ENCODE data around the gene ELOVL4. TPM values are rescaled to one million over a fixed set of nuclear protein-coding genes. Genes with fewer than 3 reads are reported as not detected.

The ELOVL4 gene
- total and polyA plus RNA-seq, 2 of the 4 experiments (the other 2 are of a cell fraction): 2.2 to 2.3 TPM

DNA sequence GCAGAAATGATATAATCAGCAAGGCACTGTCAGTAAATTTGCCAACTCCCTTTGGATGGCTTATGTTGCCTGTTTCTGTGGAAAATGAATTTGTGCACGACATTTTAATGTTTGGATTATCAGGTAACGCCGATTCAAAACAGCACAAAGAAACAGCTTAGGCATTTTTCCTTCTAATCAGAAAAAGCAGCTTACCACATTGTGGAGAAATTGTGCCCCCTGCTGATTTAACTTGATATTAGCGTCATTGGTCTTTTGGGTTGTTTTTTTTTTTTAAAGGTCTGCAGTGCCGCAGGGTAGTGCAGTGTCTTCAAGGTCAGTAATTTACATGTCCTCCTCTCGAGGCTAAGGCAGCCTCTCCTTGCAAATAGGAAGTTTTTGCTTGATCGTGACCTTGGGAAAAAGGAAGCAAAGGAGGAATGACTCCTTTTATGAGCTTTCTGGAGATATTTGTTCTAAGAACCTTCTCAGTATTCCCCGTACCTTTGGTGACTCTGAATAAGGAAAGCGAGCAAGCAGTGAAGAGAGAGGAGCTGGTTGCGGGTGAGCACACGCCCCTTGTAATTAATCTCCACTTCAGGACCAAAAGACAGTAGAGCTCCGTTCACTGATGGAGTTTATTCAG lies 79.1 kb downstream of the ELOVL4 start:
- Histone ChIP-seq H3K79me1 (ENCODE audit: low read depth in 1 of 2, low read length in 2 of 2) (no peaks in the 10 kb centered on the region), H3K4me3 (ENCODE audit: insufficient read depth, low read depth, low read length) (no peak overlapping the region; the same call in 1 of the 2 replicates), H2AK9ac (replicated peaks; ENCODE audit: low read depth, low read length, poor library complexity) (no peak overlapping the region), H3K27me3 (ENCODE audit: control insufficient read depth, insufficient read depth, low read length) (peaks cover 2% of the 10 kb centered on the region; the same call in 1 of the 2 replicates), H3K4me1 (ENCODE audit: control insufficient read depth, insufficient read depth, low read length) (no peaks in the 10 kb centered on the region), H3K27ac (ENCODE audit: insufficient read depth, low read length) (no peak overlapping the region), H3K23ac (ENCODE audit: low read depth, low read length) (no peak overlapping the region), H3K9me3 (ENCODE audit: control insufficient read depth, insufficient read depth, low read length) (no peaks in the 10 kb centered on the region), H3K14ac (replicated peaks; ENCODE audit: low read depth, low read length) (no peak overlapping the region), H4K20me1 (ENCODE audit: insufficient read depth, low read length) (no peaks in the 10 kb centered on the region), H2BK120ac (ENCODE audit: low read depth, low read length) (no peak overlapping the region), H3K56ac (ENCODE audit: extremely low read depth, insufficient read depth, low read length) (no peak overlapping the region), H4K5ac (ENCODE audit: low read depth, low read length) (no peak overlapping the region), H4K91ac (ENCODE audit: insufficient read depth, low read depth, low read length) (no peak overlapping the region), H2AFZ (replicated peaks; ENCODE audit: low read length, poor library complexity) (no peak overlapping the region), H3K9me1 (ENCODE audit: insufficient read depth, low read length) (no peaks in the 10 kb centered on the region), H2BK15ac (ENCODE audit: low read depth, low read length) (no peak overlapping the region), H2BK5ac (ENCODE audit: low read depth, low read length, poor library complexity, severe bottlenecking) (no peak overlapping the region), H3K4me2 (ENCODE audit: low read depth, low read length) (peak overlapping the region; percentile 92), H3K18ac (ENCODE audit: low read depth, low read length) (no peak overlapping the region), H2AK5ac (ENCODE audit: low read depth, low read length) (no peak overlapping the region), H2BK20ac (ENCODE audit: low read depth, low read length) (no peak overlapping the region), H3K36me3 (ENCODE audit: control insufficient read depth, insufficient read depth, low read length) (no peaks in the 10 kb centered on the region), H3K4ac (ENCODE audit: low read depth, low read length) (no peak overlapping the region), H4K8ac (ENCODE audit: low read depth in 2 of 2, low read length in 2 of 2) (no peak overlapping the region), H3K9ac (ENCODE audit: low read depth, low read length) (peak overlapping the region; percentile 74; the same call in 1 of the 2 replicates)
- ChIA-PET CTCF (interaction anchor here (0.6 to 1.3 kb wide), 15 partner anchors 9 to 1340 kb away, joined by 3 to 9 read pairs (median 4); no protein-coding TSS in a partner anchor), POLR2A (ENCODE audit: unreplicated experiment) (no interaction called here)
- dilution Hi-C loops (cut with HindIII; ENCODE audit: low sequenced_read_pairs, unreplicated experiment) (no loop called here), in situ Hi-C loops (cut with MboI; ENCODE audit: low sequenced_read_pairs) (no loop called here), intact Hi-C loops (cut with micrococcal nuclease) (loop anchor here (1.0 to 5.0 kb wide), 3 partner anchors 90 to 297 kb away; no protein-coding TSS in a partner anchor)
- no TSS peak for BruUV-seq (replicated peaks)
- peak; percentile 62 for DNase-seq
- no CpG with 5 or more reads among the region's 12 CpGs for WGBS, 2 experiments (ENCODE audit: extremely low coverage in 2 of 2, insufficient read length in 1 of 2)
- ATAC-seq (ENCODE audit: low read depth): peak; percentile 47
- TF ChIP-seq RAD21 (IDR thresholded peaks at IDR 0.05; ENCODE audit: low read length): peak; percentile 63
- no peak for TF ChIP-seq FOS (IDR thresholded peaks at IDR 0.05; ENCODE audit: low read depth, low read length)
- TF ChIP-seq, protein P1, sequence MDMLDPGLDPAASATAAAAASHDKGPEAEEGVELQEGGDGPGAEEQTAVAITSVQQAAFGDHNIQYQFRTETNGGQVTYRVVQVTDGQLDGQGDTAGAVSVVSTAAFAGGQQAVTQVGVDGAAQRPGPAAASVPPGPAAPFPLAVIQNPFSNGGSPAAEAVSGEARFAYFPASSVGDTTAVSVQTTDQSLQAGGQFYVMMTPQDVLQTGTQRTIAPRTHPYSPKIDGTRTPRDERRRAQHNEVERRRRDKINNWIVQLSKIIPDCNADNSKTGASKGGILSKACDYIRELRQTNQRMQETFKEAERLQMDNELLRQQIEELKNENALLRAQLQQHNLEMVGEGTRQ (IDR thresholded peaks at IDR 0.05; ENCODE audit: low read depth, low read length): no peak
- no peak for TF ChIP-seq RCOR1 (IDR thresholded peaks at IDR 0.05; ENCODE audit: insufficient replicate concordance, low read length)
- peak; percentile 38; the same call in 1 of the 2 replicates for TF ChIP-seq SMC3 (IDR thresholded peaks at IDR 0.05; ENCODE audit: low read depth, low read length)
- TF ChIP-seq BHLHE40 (IDR thresholded peaks at IDR 0.05; ENCODE audit: low read depth, low read length): no peak
- TF ChIP-seq RFX5 (IDR thresholded peaks at IDR 0.05; ENCODE audit: low read depth, low read length): no peak
- TF ChIP-seq CTCF (conservative IDR thresholded peaks at IDR 0.05; ENCODE audit: low read depth, low read length): peak; percentile 83
- no peak for TF ChIP-seq CHD1 (IDR thresholded peaks at IDR 0.05; ENCODE audit: low read depth, low read length)
- no peak for TF ChIP-seq MAZ (IDR thresholded peaks at IDR 0.05; ENCODE audit: borderline replicate concordance, low read depth, low read length)
- TF ChIP-seq NFE2L2 (IDR thresholded peaks at IDR 0.05; ENCODE audit: low read depth, low read length): no peak
- TF ChIP-seq MAFK (IDR thresholded peaks at IDR 0.05; ENCODE audit: low read depth, low read length): no peak
- TF ChIP-seq POLR2A (IDR thresholded peaks at IDR 0.05; ENCODE audit: low read depth, low read length): no peak
- no peak for TF ChIP-seq CEBPB (IDR thresholded peaks at IDR 0.05; ENCODE audit: low read depth, low read length)
- TF ChIP-seq, protein P2, sequence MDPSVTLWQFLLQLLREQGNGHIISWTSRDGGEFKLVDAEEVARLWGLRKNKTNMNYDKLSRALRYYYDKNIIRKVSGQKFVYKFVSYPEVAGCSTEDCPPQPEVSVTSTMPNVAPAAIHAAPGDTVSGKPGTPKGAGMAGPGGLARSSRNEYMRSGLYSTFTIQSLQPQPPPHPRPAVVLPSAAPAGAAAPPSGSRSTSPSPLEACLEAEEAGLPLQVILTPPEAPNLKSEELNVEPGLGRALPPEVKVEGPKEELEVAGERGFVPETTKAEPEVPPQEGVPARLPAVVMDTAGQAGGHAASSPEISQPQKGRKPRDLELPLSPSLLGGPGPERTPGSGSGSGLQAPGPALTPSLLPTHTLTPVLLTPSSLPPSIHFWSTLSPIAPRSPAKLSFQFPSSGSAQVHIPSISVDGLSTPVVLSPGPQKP (IDR thresholded peaks at IDR 0.05; ENCODE audit: borderline replicate concordance, low read depth, low read length): no peak
- no peak for TF ChIP-seq MXI1 (IDR thresholded peaks at IDR 0.05; ENCODE audit: borderline replicate concordance, low read depth, low read length)

All from IMR-90 (cell line).